GM18507 (cell line): Measurements from ENCODE around the gene NRL.
"Not testable (repeated sequence)": the region's sequence is repeated elsewhere in the genome, so short reads cannot be mapped to it uniquely, and the experiment has no call there.

Source experiments
- DNase-seq: peaks from one replicate; pipeline ENCODE4 v3.0.0; 2011; ENCODE audit warnings: low read depth; ENCODE audit not compliant: insufficient read length; ENCODE audit errors: extremely low spot score
- FAIRE-seq: peaks from 2 replicates; lab custom pipeline; 2011; peaks lifted over from hg19 to GRCh38; lab: Jason Lieb, UNC

Gene NRL

GRCh38 chr14:24105609-24106239 lies 9.0 kb downstream of the NRL start:
- not testable (repeated sequence) for DNase-seq, FAIRE-seq

DNA sequence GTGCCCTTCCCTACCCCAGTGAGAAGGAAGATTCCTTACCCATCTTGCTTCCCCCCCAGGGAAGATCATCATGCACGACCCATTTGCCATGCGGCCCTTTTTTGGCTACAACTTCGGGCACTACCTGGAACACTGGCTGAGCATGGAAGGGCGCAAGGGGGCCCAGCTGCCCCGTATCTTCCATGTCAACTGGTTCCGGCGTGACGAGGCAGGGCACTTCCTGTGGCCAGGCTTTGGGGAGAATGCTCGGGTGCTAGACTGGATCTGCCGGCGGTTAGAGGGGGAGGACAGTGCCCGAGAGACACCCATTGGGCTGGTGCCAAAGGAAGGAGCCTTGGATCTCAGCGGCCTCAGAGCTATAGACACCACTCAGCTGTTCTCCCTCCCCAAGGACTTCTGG lies 11.3 kb downstream of the NRL start:
- no peak for DNase-seq
- no peak for FAIRE-seq

DNA sequence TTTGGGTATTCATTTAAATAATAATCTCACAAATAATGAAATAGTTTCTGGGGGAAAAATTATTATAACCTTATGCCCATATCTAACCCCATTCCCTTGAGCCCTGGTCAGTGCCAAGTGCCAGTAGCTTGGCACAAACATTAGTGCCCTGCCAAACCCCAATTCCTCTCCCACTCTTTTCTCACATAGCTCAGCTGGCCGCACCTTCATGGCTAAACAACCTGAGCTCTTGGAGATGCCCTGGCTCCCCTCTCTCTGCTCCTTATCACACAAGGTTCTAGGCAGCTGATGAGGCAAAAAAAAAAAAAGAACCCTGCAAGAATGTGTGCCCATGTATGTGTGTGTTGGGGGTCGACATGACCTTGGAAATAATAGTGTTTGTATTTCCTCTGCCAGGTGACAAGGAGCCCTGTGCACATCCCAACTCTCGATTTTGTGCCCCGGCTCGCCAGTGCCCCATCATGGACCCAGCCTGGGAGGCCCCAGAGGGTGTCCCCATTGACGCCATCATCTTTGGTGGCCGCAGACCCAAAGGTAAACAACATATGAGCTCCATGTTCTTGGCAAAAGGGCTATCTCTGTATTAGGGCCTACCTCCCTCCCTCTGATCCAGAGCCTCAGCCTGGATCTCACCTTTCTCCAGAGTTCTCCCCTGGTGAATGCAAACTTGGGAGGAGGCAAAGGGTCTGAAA lies 12.2 kb downstream of the NRL start:
- no peak for DNase-seq
- no peak for FAIRE-seq

- DNase-seq (no peak), FAIRE-seq (no peak)
Observed at GRCh38 chr14:24100982-24101494, 13.7 kb downstream of the NRL start.

DNA sequence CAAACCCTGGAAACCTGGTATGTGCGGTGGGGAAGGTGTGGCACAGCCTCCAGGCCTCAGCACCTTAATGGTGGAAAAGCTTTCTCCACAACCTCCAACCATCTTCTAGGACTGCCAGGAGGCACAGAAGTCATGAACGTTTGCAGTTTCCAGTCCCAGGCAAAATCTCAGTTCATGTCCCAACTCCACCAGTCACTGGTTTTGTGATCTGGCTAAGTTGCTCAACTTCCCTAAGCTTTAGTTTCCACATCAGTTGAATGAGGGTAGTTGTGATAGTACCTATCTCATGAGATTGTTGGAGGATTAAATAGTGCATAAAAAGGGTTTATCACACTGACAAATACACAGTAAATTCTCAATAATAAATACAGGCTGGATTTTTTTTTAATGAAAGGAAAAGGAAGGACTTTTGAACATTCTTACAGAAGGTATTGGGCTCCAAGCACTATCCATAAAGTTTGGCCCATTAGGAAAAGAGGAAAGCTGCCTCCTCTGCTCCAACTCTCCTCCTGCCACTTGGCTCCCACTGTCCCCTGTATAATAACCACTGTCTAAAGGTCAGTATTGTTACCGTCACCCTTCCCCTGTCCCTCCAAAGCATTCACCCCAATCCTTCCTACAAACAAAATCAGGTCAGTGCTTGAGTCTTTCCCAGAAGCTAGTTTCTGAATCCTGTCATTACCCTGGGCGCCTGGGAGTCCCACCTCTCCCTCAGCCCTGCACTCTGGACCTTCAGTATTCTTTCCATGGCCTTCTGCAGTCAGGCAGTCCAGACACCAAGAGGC lies 14.4 kb downstream of the NRL start:
- FAIRE-seq, result no peak
- DNase-seq, result no peak

GRCh38 chr14:24098927-24099813 lies 15.6 kb downstream of the NRL start:
- FAIRE-seq (no peak), DNase-seq (no peak)

DNA sequence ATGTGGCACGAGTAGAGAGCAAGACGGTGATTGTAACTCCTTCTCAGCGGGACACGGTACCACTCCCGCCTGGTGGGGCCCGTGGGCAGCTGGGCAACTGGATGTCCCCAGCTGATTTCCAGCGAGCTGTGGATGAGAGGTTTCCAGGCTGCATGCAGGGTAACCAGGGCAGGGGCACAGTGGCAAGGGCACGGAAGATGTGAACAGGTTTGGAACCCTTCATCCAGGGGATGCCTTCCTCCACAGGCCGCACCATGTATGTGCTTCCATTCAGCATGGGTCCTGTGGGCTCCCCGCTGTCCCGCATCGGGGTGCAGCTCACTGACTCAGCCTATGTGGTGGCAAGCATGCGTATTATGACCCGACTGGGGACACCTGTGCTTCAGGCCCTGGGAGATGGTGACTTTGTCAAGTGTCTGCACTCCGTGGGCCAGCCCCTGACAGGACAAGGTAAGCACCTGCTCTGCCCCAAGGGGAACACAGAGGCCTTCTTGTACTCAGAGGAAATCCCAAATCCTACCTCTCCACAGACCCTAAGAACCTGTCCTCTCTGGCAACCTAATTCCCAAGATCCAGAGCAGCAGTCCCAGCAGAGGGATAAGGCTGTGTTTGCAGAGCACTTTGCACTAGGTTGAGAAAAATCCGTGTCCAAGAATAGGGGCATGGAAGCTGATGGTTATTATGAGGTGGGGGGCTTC lies 16.4 kb downstream of the NRL start:
- FAIRE-seq (no peak), DNase-seq (no peak)

GRCh38 chr14:24096545-24097181 lies 18.1 kb downstream of the NRL start:
- no peak for DNase-seq
- FAIRE-seq, result no peak

- DNase-seq (peak; percentile 87), FAIRE-seq (peak; percentile 99)
Observed at GRCh38 chr14:24095271-24096068, 19.3 kb downstream of the NRL start.

- DNase-seq (no peak), FAIRE-seq (no peak)
Observed at GRCh38 chr14:24094841-24095270, 19.9 kb downstream of the NRL start.

DNA sequence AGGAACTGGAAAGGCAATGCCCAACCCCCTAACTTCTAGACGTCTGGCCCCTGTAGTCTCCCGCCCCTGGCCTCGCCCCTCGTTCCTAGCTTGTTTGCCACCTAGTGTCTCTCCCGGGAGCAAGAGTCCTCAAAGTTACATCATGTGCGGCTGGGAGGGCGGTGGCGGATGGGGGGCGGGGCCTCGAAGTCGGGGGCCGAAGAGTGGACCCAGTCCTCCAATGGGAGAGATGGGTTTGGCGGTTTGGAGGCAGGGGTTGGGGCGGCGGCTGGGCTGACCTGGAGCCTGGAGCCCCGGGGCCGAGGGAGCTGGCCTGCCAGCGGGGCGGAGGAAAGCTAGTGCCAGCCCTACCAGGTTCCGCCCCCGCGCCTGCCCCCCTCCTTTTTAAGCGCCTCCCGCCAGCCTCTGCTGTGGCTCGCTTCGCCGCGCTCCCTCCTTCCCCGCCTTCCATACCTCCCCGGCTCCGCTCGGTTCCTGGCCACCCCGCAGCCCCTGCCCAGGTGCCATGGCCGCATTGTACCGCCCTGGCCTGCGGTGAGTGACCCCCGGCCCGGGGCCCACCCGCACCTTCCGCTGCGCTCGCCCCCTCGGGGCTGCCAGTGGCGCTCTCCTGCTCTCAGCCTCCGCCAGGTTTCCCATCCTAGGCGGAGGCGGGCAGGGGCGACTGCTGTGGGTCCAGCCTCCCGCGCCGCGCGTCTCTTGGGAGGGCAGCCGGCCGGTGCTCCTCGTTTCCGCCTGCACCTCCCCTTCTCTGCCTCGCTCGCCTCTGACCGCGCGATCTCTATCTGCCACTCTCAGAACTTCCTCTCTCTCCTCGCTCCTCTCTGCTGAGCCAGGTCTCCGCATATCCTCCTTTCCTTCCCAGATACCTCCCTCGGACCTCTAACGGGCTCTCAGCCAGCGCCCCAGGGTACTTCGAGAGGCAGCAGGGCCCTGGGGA lies 20.6 kb downstream of the NRL start, which contains the start of gene PCK2:
TSS of gene PCK2 (plus strand) at position 411 of the 940 bp plus-strand sequence. CDS start at position 506, 95 bp downstream.
- peak; percentile 81 for FAIRE-seq

GRCh38 chr14:24093207-24093900 lies 21.4 kb downstream of the NRL start:
- no peak for DNase-seq
- FAIRE-seq, result no peak

More for the DNA sequence above, 20.6 kb downstream of the NRL start, which contains the start of gene PCK2:
- DNase-seq, result peak; percentile 81

- FAIRE-seq, result no peak
- DNase-seq, result no peak
Observed at GRCh38 chr14:24092505-24093206, 22.1 kb downstream of the NRL start.

- no peak for FAIRE-seq
- DNase-seq, result no peak
Observed at GRCh38 chr14:24092110-24092504, 22.6 kb downstream of the NRL start.

DNA sequence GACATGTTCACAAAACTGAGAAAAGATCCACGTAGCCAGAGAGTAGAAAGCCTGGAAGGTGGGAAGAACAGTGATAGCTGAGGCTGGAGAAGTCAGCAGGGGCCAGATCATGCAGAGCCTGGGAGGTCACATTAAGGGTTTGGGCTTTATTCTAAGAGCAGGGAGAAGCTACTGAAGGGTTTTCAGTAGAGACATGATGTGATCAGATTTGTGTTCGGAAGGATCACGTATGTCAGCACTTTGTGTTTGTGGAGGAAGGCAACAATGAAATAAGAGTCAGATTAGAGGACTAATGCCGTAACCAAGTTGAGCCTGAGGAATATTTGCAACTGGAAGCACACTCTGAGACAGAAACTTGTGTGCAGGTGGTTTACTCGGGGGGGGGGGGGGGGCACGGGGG lies 24.9 kb downstream of the NRL start:
- DNase-seq (no peak), FAIRE-seq (no peak)
